Measurements from ENCODE around the gene SNX17. TPM values are rescaled to one million over a fixed set of nuclear protein-coding genes. Genes with fewer than 3 reads are reported as not detected.
"Not testable (repeated sequence)": the region's sequence is repeated elsewhere in the genome, so short reads cannot be mapped to it uniquely, and the experiment has no call there.

The SNX17 gene
- total and polyA plus RNA-seq, 5 experiments from 2014 or later: 121 to 217 (median 200) TPM

- H3K27ac Mint-ChIP-seq: peak overlapping the region; percentile 7 to 85 (median 64)
- H3K36me3 Mint-ChIP-seq: peaks cover 0 to 22% (median 0%) of the 10 kb centered on the region in 3 donors
- POLR2A ChIA-PET: interaction anchor here (0.6 to 1.7 kb wide), 5 partner anchors 14 to 77 kb away, joined by 3 to 5 read pairs (median 3); partner anchors contain the start of genes MPV17 and NRBP1
- no peaks in the 10 kb centered on the region for H3K9me3 Mint-ChIP-seq
- peak in 4 of 10 donors; percentile 21 to 64 (median 46) for DNase-seq
- H3K4me1 Mint-ChIP-seq: peaks cover 24 to 74% (median 64%) of the 10 kb centered on the region in 4 donors
- H3K4me3 Mint-ChIP-seq: peak overlapping the region in 9 of 10 donors; percentile 12 to 59 (median 31)
- ATAC-seq: peak in 1 of 2 donors; percentile 36
- no peaks in the 10 kb centered on the region for H3K27me3 Mint-ChIP-seq
Measured at GRCh38 chr2:27351802-27352598, 18.4 kb upstream of the SNX17 start.

- H3K27me3 Mint-ChIP-seq, DNase-seq, ATAC-seq, H3K9me3 Mint-ChIP-seq: not testable (repeated sequence)
- POLR2A ChIA-PET: interaction anchor here (0.7 to 1.8 kb wide), 2 partner anchors 10 to 16 kb away, joined by 5 to 6 read pairs; no protein-coding TSS in a partner anchor
- Mint-ChIP-seq H3K27ac (peak overlapping the region in 5 of 10 donors; percentile 31 to 83 (median 71)), H3K4me1 (peaks cover 23 to 77% (median 66%) of the 10 kb centered on the region in 4 donors), H3K36me3 (peaks cover 0 to 11% (median 0%) of the 10 kb centered on the region in 3 donors), H3K4me3 (peak overlapping the region in 5 of 10 donors; percentile 14 to 65 (median 33))
Measured at GRCh38 chr2:27353386-27353761, 17.0 kb upstream of the SNX17 start.

DNA sequence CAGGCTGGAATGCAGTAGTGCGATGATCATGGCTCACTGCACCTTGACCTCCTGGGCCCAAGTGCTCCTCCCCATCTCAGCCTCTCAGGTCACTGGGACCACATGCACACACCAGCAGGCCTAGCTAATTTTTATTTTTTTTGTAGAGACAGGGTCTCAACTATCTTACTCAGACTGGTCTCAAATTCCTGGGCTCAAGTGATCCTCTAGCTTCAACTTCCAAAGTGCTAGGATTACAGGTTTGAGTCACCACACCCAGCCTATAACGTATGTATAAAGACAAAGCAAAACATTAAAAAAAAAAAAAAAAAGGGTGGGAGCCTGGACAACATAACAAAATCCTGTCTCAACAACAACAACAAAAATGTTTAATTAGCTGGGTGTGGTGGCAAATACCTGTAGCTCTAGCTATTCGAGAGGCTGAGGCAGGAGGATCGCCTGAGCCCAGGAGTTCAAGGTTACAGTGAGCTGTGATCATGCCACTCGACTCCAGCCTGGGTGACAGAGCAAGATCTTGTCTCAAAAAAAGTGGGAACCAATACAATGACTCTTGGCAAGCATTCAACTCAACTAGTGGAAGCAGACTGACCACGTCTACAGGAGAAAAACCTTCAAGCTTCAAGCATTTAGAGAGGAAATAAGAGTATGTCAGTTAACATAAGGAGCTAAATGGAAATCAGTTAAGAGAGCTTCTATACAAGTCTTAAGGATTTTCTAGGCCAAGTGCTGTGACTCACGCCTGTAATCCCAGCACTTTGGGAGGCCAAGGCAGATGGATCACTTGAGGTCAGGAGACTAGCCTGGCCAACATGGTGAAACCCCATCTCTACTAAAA, 16.4 kb upstream of the SNX17 start:
- peaks cover 23 to 81% (median 69%) of the 10 kb centered on the region in 4 donors for H3K4me1 Mint-ChIP-seq
- peak overlapping the region in 7 of 10 donors; percentile 31 to 83 (median 62) for H3K27ac Mint-ChIP-seq
- ATAC-seq (no peak), DNase-seq (no peak)
- POLR2A ChIA-PET: interaction anchor here (0.6 to 1.8 kb wide), 5 partner anchors 10 to 227 kb away, joined by 3 to 6 read pairs (median 5); no protein-coding TSS in a partner anchor
- no peaks in the 10 kb centered on the region for H3K9me3 Mint-ChIP-seq
- no peaks in the 10 kb centered on the region for H3K27me3 Mint-ChIP-seq
- H3K36me3 Mint-ChIP-seq: peaks cover 0 to 11% (median 2%) of the 10 kb centered on the region in 3 donors
- H3K4me3 Mint-ChIP-seq: peak overlapping the region in 8 of 10 donors; percentile 33 to 69 (median 55)

DNA sequence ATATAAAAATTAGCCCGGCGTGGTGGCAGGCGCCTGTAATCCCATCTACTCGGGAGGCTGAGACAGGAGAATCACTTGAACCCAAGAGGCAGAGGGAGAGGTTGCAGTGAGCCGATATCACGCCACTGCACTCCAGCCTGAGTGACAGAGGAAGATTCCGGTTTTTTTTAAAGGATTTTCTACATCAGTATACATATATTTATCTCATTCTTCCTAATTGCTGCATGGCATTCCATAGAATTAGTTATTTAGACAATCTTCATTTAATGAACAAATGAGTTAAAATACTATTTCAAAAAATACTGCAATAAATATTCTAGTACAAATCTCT, 15.9 kb upstream of the SNX17 start:
- Mint-ChIP-seq H3K4me3 (peak overlapping the region in 9 of 10 donors; percentile 28 to 99 (median 64)), H3K4me1 (peaks cover 21 to 78% (median 65%) of the 10 kb centered on the region in 4 donors), H3K27me3 (no peaks in the 10 kb centered on the region), H3K9me3 (no peaks in the 10 kb centered on the region), H3K27ac (peak overlapping the region in 3 of 10 donors; percentile 27 to 60 (median 55)), H3K36me3 (peaks cover 0 to 7% (median 2%) of the 10 kb centered on the region in 3 donors)
- POLR2A ChIA-PET: interaction anchor here (0.6 to 1.8 kb wide), 3 partner anchors 15 to 228 kb away, joined by 5 to 6 read pairs (median 6); no protein-coding TSS in a partner anchor
- DNase-seq (no peak), ATAC-seq (no peak)

- Mint-ChIP-seq H3K4me3 (peak overlapping the region; percentile 96 to 100 (median 98)), H3K27ac (peak overlapping the region; percentile 97 to 100 (median 99)), H3K27me3 (no peaks in the 10 kb centered on the region), H3K4me1 (peaks cover 21 to 68% (median 56%) of the 10 kb centered on the region in 4 donors), H3K9me3 (no peaks in the 10 kb centered on the region), H3K36me3 (peaks cover 0 to 2% (median 2%) of the 10 kb centered on the region in 3 donors)
- peak in 2 of 10 donors; percentile 26 to 43 for DNase-seq
- peak; percentile 21 to 23 for ATAC-seq
- POLR2A ChIA-PET: interaction anchor here (0.5 to 2.4 kb wide), 9 partner anchors 14 to 1052 kb away, joined by 3 to 55 read pairs (median 5); partner anchors contain the start of genes EIF2B4, MPV17, NRBP1 and PPM1G
Measured at GRCh38 chr2:27356056-27356381, 14.4 kb upstream of the SNX17 start.

DNA sequence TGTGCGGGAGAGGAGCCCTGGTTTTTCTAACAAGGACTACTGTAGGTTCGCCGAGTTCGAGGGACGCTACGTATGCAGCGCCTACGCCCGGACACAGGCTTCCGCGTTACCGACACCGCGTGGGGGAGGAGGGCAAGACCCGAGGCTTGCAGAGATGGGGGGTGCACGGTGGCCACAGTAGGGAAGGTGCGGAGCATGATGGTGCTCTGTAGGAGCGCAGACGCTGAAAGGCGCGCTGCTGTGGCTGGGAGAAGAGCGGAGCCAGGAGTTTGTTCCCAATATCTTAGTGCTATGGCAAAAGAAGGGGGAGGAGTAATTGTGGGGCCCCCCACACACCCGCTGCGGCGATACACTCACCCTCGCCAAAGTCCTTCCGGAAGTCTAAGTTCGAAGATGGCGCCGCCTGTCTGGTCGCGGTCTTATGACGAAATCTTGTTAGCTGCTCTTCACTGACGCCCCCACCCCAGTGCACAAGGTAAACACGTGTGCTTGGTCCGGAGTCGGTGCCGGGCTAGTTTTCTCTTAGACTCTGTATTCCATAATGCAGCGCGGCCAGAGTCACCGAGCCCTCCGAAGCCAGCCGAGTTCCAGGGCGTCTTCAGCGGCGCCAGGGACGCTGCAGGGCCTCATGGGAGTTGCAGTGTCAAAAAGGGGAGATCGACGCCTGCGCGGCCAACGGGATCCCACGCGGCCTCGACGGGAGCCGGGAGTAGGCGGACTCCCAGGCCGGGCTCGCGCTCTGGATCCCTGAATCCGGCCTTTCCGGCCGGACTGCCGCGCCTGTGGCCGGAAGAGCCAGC, 13.8 kb upstream of the SNX17 start, which contains the start of gene GTF3C2:
GTF3C2 (minus strand) TSS at position 383 of the 800 bp plus-strand sequence. CDS start 13,210 bp downstream, outside the sequence.
- POLR2A ChIA-PET: interaction anchor here (0.5 to 2.4 kb wide), 10 partner anchors 9 to 305 kb away, joined by 3 to 55 read pairs (median 4); partner anchors contain the start of genes AGBL5, EIF2B4, MPV17 and NRBP1
- DNase-seq (peak; percentile 76 to 98 (median 90)), ATAC-seq (peak; percentile 82)
- Mint-ChIP-seq H3K4me1 (peaks cover 19 to 63% (median 52%) of the 10 kb centered on the region in 4 donors), H3K27me3 (no peaks in the 10 kb centered on the region), H3K27ac (peak within 1 kb of the TSS; percentile 97 to 100 (median 99)), H3K4me3 (peak within 1 kb of the TSS; percentile 96 to 100 (median 98)), H3K36me3 (peaks cover 0 to 2% (median 2%) of the 10 kb centered on the region in 3 donors), H3K9me3 (no peaks in the 10 kb centered on the region)

- peaks cover 0 to 38% (median 10%) of the 10 kb centered on the region in 3 donors for H3K36me3 Mint-ChIP-seq
- POLR2A ChIA-PET: interaction anchor here (0.7 to 1.1 kb wide), 2 partner anchors 23 to 40 kb away, joined by 3 to 4 read pairs; partner anchors contain the start of gene MPV17
- H3K9me3 Mint-ChIP-seq: no peaks in the 10 kb centered on the region
- no peaks in the 10 kb centered on the region for H3K27me3 Mint-ChIP-seq
- H3K4me1 Mint-ChIP-seq: peaks cover 4 to 10% (median 9%) of the 10 kb centered on the region in 4 donors
- DNase-seq (no peak), ATAC-seq (no peak)
- no peak overlapping the region for H3K4me3 Mint-ChIP-seq
- peak overlapping the region in 5 of 10 donors; percentile 5 to 79 (median 44) for H3K27ac Mint-ChIP-seq
Measured at GRCh38 chr2:27362678-27363420, 7.6 kb upstream of the SNX17 start.

DNA sequence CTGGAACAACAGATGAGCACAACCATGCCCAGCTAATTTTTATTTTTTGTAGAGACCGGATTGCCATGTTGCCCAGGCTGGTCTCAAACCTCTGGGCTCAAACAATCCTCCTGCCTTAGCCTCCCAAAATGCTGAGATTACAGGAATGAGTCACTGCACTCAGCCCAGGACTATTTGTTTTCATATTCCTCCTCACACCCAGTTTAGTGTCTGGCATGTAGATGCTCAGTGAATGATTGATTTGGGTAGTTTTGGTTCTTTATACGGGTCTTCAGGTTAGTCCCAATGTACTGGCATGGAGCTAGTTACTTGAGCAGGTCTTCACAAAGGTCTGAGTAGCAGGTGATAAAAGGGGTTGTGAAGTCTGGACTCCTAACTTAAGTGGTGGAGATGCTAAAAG, 6.5 kb upstream of the SNX17 start:
- Mint-ChIP-seq H3K27ac (peak overlapping the region in 1 of 10 donors; percentile 43), H3K27me3 (no peaks in the 10 kb centered on the region), H3K9me3 (no peaks in the 10 kb centered on the region), H3K4me1 (peaks cover 3 to 10% (median 5%) of the 10 kb centered on the region in 4 donors), H3K36me3 (peaks cover 0 to 46% (median 8%) of the 10 kb centered on the region in 3 donors), H3K4me3 (no peak overlapping the region)
- ATAC-seq (no peak), DNase-seq (no peak)
- POLR2A ChIA-PET: interaction anchor here (1.2 kb wide), 1 partner anchor 46 kb away, joined by 5 read pairs; the partner anchor contains the start of gene PPM1G

DNA sequence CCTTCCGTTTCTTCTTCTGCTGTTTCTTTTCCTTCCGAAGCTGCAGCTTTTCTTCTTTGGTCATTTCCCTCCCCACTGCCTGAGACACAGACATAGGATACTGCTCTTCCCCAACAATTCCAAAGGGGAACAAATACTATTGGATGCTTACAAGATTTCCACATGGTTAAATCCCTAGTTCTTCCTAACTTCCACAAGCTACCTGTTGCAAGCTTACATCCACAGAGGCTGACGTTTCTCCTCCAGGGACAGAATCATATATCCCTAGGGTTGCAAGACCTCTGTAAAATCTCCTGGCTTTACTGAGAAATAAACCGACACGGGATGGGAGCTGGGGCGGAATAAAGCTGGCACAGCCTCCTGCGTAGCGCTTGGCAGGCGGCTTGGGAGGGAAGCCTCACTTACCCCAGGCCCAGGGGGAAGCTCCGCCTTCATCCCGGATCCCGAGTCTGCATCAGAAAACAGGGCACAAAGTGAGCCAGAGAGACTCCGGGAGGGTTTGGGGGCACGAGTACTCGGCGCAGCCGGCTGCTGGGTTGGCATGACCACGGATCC, 868 bp upstream of the SNX17 start:
- Mint-ChIP-seq H3K27ac (peak overlapping the region; percentile 89 to 99 (median 97)), H3K4me3 (peak overlapping the region; percentile 84 to 100 (median 96)), H3K36me3 (peaks cover 4 to 60% (median 14%) of the 10 kb centered on the region in 3 donors), H3K9me3 (no peaks in the 10 kb centered on the region), H3K27me3 (no peaks in the 10 kb centered on the region), H3K4me1 (peaks cover 25 to 43% (median 42%) of the 10 kb centered on the region in 4 donors)
- POLR2A ChIA-PET: interaction anchor here (1.1 to 5.6 kb wide), 9 partner anchors 11 to 298 kb away, joined by 3 to 71 read pairs (median 7); partner anchors contain the start of genes GTF3C2, MPV17, NRBP1 and OST4
- ATAC-seq (no peak), DNase-seq (no peak)
